GM19328 (cell line): ENCODE data around the gene DENND11.
A peak's percentile ranks its signal among the peaks of the same experiment; 100 is the strongest.

Experiments used
- ATAC-seq: cut with Tn5 transposase; IDR thresholded peaks from one replicate; pipeline ENCODE4 v1.9.1; 2021; ENCODE audit warnings: mild to moderate bottlenecking, moderate library complexity; ENCODE audit not compliant: unreplicated experiment

The DENND11 gene

DNA sequence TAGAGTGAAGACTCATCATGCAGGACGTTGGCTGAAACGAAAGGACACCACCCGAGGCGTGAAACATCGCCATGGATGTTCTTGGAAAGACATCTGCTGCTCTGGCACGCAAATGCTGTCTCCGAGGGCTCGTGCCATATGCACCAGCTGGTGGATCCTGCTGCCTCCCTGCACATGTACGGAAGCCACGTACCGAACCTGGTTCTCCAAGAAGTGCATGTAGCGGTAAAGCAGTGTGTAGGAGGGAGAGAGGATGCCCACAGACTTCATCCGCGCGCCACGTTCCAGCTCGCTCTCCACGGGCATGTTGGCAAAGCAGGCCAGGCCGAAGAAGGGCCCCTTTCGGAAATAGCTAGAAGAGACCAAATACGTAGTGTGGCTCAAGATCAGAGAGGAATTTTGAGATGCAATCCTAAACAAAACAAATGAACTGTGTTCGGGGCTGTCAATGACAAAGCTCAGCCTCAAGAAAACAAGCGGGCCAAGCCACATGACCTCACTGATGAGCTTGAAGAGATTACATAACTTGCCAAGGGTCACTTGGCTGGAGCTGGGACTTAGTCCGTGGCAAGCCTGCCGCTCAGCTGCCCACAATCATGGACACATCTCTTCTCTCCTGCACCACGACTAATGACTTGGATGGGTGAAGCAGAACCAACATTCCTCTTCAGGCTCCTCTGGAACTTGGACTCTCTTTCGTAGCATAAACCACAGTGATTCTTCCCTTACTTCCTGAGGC is 16.5 kb downstream of the DENND11 start:
- no peak for ATAC-seq

DNA sequence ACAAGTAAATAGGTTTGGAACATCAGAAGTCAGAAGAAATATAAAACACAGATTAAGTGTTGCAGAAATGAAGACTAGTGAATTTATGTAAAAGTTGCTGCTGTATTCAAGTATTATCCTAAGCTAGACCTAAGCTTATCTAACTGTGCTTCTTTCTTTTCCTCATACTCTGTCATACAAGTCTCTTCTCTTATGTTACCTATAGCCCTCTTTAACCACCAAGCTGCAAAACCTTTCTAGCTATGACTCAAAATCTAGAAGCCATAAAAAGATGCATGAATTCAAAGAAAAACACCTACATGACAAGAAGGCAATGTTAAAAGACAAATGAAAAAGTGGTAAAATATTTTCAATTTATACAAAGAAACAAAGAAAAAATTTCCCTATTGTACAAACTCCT is 23.0 kb downstream of the DENND11 start:
- no peak for ATAC-seq

DNA sequence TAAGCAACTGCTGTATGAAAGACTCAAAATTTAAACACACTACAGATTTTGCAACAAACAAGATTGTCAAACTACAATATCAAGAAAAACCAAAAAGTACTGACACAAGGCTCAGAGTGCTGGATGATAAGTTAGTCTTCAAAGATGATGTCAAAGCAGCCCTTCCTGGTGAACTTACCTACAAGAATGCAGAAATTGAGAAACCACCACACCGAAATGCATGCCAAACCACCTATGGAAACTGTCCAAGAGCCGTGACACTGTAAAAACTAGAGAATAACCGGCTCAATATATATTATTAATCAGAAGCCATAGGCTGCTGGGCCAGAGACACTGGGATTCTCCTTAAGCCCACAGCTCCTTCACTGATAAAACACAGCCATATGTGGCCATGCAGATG is 25.3 kb downstream of the DENND11 start:
- no peak for ATAC-seq

DNA sequence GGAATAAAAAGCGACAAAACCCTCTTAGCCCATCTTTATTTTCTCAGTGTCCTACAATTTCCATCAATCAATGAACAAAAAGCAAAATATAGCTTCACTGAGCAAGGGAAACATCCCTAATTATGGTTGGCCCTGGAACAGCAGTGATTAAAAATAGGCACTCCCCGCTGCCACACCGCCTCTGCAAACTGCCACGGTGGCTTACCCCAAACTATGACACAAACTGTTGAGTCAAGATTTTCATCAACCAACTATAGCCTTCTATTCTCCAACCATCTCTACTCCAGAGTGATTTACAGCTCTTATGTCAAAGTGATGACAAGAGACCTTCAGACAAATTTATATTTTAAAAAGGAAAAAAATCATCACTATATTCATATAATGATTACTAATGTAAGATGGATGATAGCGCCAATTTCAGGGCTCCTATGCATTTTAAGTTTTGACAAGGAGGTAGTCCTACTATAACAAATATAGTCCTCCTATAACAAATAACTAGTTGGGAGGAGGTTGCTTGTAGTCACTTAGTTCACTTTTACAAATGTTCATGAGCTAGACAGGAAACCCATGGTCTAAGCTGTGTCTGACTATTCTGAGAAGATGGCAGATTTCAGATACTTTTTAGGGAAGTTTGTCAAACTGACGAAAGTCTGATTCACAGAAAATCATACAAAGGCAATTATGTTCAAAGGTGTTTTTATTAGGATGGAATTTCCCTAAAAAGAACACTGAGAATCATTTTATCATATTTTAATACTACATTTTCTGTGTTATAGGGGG is 26.3 kb downstream of the DENND11 start:
- no peak for ATAC-seq

DNA sequence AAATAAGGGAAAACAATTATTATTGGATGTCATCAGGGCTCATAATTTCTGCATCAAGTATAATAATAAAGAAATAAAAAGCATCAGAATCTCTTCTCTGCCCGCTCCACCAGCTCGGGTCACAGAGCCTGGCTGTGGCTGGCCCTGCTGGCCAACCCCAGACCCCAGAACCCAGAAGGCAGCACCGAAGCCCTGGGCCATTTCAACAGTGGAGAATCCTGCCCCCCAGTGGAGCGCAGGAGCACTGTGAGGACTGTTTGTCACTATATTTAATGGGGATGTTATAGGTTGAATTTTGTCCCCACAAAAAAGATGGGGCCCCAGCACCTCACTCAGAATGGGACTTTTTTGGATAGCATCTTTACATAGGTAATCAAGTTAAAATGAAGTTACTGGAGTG is 27.3 kb downstream of the DENND11 start:
- no peak for ATAC-seq

- no peak for ATAC-seq
These were observed 27.7 kb downstream of the DENND11 start for GRCh38 chr7:141674171-141674671.

GRCh38 chr7:141673346-141673745 is 28.6 kb downstream of the DENND11 start:
- no peak for ATAC-seq

- ATAC-seq: no peak
These were observed 30.1 kb downstream of the DENND11 start for GRCh38 chr7:141671705-141672496.

DNA sequence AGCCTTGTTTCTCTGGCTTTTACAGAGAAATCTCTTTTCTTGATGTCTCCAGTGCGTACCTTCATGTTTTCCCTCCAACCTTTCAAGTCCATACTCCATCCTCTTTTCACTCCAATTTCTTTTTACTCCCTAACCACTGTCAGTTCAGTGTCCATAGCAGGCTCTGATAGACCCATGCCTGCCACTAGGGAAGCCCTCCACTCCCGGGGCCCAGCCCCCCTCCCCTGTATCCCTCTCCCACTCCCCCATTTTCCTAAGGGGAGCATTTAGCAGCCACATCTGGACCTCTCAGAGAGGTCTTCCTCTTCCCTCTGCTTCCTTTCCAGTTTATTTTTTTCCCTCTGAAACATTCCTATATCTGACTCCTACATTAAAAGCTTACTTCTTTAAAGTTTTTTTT is 33.1 kb downstream of the DENND11 start:
- no peak for ATAC-seq

DNA sequence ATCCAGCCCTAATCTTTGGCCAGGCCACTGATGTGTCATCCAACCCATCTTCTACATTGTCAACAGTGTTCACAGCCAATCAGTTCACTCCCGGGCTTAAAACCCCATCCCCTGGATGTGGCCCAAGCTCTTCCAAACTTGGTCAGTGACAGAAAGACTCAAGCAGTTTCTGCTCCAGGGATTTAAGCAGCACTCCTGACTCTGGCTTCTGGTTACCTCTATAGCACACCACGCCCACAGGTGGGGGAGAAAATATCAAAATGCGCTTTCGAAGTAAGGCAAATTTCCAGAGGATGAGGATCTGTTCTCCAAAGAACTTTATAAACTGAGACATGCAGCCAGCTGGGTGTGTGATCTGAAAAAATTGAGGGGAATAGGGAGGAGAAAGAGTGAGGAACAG is 35.9 kb downstream of the DENND11 start:
- no peak for ATAC-seq

- no peak for ATAC-seq
These were observed 36.5 kb downstream of the DENND11 start for GRCh38 chr7:141665208-141666035.

DNA sequence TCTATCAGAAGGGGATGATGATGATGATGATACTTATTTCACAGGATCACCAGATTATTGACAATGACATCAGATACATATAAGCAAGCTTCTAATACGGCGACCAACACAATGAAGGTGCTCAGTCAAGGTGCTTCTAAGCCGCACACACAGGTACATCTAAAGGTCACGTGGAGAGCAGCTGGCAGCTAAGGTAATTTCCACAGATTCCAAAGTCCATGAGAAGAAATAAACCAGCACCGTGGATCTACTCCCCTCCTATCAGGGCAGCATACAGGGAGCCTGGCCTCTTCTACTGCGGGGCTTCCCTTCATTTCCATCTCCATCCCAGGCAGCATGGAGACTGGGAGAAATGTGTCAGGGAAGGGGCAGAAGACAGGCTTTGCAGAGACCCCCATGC is 37.5 kb downstream of the DENND11 start:
- ATAC-seq: no peak

DNA sequence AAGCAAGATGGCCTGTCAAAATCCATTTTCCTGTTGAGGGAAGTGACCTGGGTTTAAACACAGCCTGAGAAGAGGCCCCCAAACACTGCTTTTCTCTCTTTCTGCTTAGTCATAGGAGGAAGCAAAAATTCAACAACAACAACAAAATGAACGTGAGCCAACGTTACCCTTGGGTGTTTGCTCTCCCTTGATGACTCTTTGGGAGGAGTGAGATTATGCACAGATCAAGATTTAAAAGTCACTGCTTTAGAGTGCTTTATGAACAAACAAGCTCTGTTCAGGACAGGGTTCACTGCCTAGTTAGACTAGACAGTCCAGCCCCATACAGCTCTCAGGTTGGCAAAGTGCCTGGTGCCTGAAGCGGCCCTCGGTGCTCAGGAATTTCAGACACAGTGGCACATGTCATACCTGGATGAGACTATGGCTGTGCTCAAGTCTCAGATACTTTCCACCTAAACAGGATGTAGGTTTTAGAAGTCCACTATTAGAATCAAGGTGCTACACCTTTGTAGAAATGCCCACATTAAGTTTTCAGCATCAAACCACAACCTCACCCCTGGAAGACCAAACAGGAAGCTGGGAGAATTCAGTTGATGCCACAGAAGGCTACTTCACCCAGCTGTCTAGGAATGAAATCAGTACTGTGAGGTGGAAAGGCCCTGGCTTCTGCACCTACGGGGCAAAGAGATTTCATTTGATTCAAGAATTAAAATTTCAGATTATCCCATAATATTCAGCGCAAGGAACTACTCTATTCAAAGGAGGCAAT is 38.7 kb downstream of the DENND11 start:
- no peak for ATAC-seq

DNA sequence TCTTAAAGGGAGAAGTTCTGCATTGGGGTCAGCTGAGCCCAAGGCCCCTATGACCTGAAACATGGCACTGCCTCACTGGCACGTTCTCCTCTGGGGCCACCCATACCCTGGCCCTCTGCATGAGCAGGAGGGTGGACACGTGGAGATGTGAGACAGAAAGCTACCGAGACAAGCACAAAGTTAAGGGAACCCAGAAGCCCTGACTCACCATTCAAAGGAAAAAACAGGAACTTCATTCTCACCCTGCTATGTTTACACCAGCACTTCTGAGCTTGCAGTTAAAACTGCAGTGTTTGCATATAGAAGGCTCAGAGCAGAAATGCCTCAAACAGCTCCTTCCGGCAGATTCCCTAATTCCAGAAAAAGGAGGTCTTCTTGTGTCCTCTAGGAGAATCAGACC is 41.7 kb downstream of the DENND11 start:
- ATAC-seq: no peak

GRCh38 chr7:141659501-141659900 is 42.5 kb downstream of the DENND11 start:
- ATAC-seq: no peak

DNA sequence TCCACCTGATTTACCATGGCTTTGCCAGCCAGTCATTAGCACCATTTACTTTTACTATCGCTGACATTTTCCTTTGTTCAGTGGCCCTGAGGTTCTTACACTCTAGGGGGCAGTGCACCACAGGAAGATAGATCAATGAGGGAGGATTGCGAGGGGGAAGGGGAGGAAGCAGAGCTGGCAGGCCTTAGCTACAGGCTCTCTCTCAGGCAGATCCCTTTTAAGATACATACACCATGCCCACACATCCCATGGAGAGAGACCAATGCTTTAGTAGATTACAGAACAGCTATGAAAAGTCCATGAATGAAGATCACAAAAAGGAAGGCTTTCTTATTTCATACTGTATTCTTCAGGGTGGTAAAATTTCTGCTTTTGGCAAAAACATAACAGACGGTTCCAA is 47.4 kb downstream of the DENND11 start:
- peak; percentile 57 for ATAC-seq

DNA sequence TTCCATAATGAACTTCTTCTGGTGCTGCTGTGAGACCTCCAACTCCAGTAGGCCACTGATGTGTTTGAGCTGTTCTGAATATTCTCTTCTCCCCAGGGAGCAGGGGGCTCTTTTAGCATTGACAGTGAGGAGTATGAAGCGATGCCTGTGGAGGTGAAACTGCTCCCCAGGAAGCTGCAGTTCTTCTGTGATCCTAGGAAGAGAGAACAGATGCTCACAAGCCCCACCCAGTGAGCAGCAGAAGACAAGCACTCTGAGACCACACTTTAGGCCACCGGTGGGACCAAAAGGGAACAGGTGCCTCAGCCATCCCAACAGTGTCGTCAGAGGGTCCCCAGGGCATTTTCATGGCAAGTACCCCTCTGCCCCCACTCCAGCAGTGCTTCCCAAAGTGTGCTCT is 49.3 kb downstream of the DENND11 start:
- no peak for ATAC-seq
